GM12878 (cell line): Measurements from ENCODE around the gene ADD1. TPM values are rescaled to one million over a fixed set of nuclear protein-coding genes. Genes with fewer than 3 reads are reported as not detected.

Source experiments
- IKZF1 ChIP-seq: fragments of 450-650 bp; conservative IDR thresholded peaks from 2 replicates; pipeline ENCODE4 v1.6.1; 2017; ENCODE audit warnings: antibody characterized with exemption, mild to moderate bottlenecking
- IRF4 ChIP-seq: IDR thresholded peaks from 2 replicates; pipeline ENCODE4 v1.6.1; 2011; ENCODE audit warnings: low read depth, low read length
- MXI1 ChIP-seq: fragments of 150-350 bp; IDR thresholded peaks from 2 replicates; pipeline ENCODE4 v1.6.1; 2011; ENCODE audit warnings: low read depth, mild to moderate bottlenecking, inconsistent platforms, low read length, improper control_type of control experiment
- PAX8 ChIP-seq: fragments of 450-650 bp; IDR thresholded peaks from 2 replicates; pipeline ENCODE4 v1.6.1; 2017; ENCODE audit warnings: mild to moderate bottlenecking, moderate library complexity
- RBBP5 ChIP-seq: fragments of 200-600 bp; sonication (generic); conservative IDR thresholded peaks from 2 replicates; pipeline ENCODE4 v1.6.1; 2016
- ZBTB11 ChIP-seq: fragments of 450-650 bp; formaldehyde crosslinking; IDR thresholded peaks from 2 replicates; pipeline ENCODE4 v1.5.0; 2022; ENCODE audit warnings: mild to moderate bottlenecking, missing genetic modification characterization
- polyA plus RNA-seq, 11 experiments: library from polyadenylated mRNA; depleted of rRNA in 4 of 11; unstranded in 6 of 11; stranded (reverse) in 5 of 11; fragments of >200 nt; fragmentation: Nextera tagmentation in 4 of 11; fragmentation: Illumina TruSeq in 1 of 11; extraction: Ambion mirVana in 4 of 11; extraction: Trizol in 1 of 11; gene quantifications; 1 replicate in 1 of 11; 2 replicates in 10 of 11; pipeline versions ENCODE4 v1.2.1 to v1.2.3, GENCODE V29; 2011 to 2016; ENCODE audit warnings: inconsistent platforms in 2 of 11, missing spikeins in 2 of 11, low read depth in 1 of 11
- total RNA-seq, 4 experiments: library from RNA; depleted of rRNA in 3 of 4; stranded (reverse); fragments of >200 nt in 3 of 4; fragmentation: Illumina TruSeq in 1 of 4; extraction: Trizol in 1 of 4; gene quantifications; 2 replicates each; pipeline versions ENCODE4 v1.2.1 to v1.2.3, GENCODE V29; 2013 to 2021
- TF ChIP-seq, protein P1 (sequence below): fragments of 450-650 bp; formaldehyde crosslinking; IDR thresholded peaks from 2 replicates; pipeline ENCODE4 v1.4.0; 2022; ENCODE audit warnings: mild to moderate bottlenecking, moderate library complexity
- TF ChIP-seq, protein P2 (sequence below): fragments of 450-650 bp; IDR thresholded peaks from 2 replicates; pipeline ENCODE4 v1.6.1; 2018; ENCODE audit warnings: borderline replicate concordance, mild to moderate bottlenecking; ENCODE audit not compliant: partially characterized antibody

ADD1 gene
- total and polyA plus RNA-seq, 10 of the 15 experiments (the other 5 are each of a cell fraction or from before 2014, with no cell fraction given): 21.6 to 182 (median 105) TPM

- TF ChIP-seq, protein P1, sequence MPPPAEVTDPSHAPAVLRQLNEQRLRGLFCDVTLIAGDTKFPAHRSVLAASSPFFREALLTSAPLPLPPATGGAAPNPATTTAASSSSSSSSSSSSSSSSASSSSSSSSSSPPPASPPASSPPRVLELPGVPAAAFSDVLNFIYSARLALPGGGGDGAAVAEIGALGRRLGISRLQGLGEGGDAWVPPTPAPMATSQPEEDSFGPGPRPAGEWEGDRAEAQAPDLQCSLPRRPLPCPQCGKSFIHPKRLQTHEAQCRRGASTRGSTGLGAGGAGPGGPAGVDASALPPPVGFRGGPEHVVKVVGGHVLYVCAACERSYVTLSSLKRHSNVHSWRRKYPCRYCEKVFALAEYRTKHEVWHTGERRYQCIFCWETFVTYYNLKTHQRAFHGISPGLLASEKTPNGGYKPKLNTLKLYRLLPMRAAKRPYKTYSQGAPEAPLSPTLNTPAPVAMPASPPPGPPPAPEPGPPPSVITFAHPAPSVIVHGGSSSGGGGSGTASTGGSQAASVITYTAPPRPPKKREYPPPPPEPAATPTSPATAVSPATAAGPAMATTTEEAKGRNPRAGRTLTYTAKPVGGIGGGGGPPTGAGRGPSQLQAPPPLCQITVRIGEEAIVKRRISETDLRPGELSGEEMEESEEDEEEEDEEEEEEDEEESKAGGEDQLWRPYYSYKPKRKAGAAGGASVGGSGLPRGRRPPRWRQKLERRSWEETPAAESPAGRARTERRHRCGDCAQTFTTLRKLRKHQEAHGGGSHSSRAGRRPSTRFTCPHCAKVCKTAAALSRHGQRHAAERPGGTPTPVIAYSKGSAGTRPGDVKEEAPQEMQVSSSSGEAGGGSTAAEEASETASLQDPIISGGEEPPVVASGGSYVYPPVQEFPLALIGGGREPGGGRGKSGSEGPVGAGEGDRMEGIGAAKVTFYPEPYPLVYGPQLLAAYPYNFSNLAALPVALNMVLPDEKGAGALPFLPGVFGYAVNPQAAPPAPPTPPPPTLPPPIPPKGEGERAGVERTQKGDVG (CRISPR knock-in tag): no peak
- peak; percentile 56; the same call in 1 of the 2 replicates for TF ChIP-seq IKZF1
- TF ChIP-seq MXI1: no peak
- no peak for TF ChIP-seq PAX8
- no peak for TF ChIP-seq ZBTB11
- no peak for TF ChIP-seq RBBP5
- 0 out of 2 replicates have a peak, but pooled peaks have one; percentile 30 for TF ChIP-seq IRF4
- TF ChIP-seq, protein P2, sequence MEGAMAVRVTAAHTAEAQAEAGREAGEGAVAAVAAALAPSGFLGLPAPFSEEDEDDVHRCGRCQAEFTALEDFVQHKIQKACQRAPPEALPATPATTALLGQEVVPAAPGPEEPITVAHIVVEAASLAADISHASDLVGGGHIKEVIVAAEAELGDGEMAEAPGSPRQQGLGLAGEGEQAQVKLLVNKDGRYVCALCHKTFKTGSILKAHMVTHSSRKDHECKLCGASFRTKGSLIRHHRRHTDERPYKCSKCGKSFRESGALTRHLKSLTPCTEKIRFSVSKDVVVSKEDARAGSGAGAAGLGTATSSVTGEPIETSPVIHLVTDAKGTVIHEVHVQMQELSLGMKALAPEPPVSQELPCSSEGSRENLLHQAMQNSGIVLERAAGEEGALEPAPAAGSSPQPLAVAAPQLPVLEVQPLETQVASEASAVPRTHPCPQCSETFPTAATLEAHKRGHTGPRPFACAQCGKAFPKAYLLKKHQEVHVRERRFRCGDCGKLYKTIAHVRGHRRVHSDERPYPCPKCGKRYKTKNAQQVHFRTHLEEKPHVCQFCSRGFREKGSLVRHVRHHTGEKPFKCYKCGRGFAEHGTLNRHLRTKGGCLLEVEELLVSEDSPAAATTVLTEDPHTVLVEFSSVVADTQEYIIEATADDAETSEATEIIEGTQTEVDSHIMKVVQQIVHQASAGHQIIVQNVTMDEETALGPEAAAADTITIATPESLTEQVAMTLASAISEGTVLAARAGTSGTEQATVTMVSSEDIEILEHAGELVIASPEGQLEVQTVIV: no peak
Measured at GRCh38 chr4:2861631-2862436, 18.2 kb downstream of the ADD1 start (continued).
